ENCODE results near the gene PLB1.

- TF ChIP-seq, protein P1, sequence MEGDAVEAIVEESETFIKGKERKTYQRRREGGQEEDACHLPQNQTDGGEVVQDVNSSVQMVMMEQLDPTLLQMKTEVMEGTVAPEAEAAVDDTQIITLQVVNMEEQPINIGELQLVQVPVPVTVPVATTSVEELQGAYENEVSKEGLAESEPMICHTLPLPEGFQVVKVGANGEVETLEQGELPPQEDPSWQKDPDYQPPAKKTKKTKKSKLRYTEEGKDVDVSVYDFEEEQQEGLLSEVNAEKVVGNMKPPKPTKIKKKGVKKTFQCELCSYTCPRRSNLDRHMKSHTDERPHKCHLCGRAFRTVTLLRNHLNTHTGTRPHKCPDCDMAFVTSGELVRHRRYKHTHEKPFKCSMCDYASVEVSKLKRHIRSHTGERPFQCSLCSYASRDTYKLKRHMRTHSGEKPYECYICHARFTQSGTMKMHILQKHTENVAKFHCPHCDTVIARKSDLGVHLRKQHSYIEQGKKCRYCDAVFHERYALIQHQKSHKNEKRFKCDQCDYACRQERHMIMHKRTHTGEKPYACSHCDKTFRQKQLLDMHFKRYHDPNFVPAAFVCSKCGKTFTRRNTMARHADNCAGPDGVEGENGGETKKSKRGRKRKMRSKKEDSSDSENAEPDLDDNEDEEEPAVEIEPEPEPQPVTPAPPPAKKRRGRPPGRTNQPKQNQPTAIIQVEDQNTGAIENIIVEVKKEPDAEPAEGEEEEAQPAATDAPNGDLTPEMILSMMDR (IDR thresholded peaks at IDR 0.05), result no peak
- no peak for TF ChIP-seq POLR2A (IDR thresholded peaks at IDR 0.05)
These were observed 24.6 kb upstream of the PLB1 start for GRCh38 chr2:28471214-28471613.

Measured in esophagus squamous epithelium (tissue), 4 donors.